Suppressor macrophage (primary cell): Measurements from ENCODE around the gene PTGER3.
"Not testable (repeated sequence)": the region's sequence is repeated elsewhere in the genome, so short reads cannot be mapped to it uniquely, and the experiment has no call there.

ENCODE experiments used
- DNase-seq, 4 experiments: peaks; one replicate each; pipeline ENCODE4 v3.0.0-alpha.2; 2020 to 2022

Gene PTGER3

GRCh38 chr1:71002709-71003475 lies 44.7 kb downstream of the PTGER3 start:
- DNase-seq, result no peak

DNA sequence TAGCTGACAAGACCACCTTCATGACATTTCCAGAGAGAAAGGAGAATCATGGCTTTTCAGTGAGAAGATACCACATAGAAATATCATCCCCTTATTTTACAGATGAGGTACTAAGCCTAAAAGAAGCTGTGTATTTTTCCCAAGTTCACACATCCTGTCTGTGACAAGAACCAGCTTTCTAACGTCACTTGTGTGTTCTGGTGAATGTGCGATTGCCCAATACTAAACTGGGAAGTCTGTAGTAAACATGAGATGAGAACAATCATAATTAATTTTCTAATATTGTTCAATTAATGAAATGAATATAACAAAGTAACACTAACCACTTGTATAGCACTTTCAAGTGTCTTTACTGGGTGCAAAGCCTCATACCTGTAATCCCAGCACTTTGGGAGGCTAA lies 46.0 kb downstream of the PTGER3 start:
- peak in 2 of 4 experiments; percentile 15 to 33 for DNase-seq

DNA sequence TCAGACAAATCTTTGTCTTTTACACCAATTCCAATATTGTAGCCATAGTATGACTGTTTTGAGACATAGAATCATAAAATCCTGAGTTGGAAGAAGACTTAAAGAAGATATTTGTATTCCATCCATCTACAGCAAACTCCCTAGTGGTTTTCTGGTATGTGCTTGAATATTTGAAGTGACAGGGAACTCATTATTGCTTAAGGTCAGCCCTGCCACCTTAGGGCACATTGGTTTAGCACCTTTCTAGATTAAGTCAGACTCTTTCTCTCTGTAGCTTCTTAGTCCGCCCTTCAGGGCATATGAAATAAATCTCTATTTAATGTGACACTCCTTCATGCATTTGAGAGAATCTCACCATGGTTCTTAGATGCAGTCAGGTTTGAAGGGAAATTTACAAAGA lies 49.8 kb downstream of the PTGER3 start:
- DNase-seq, result no peak

- no peak for DNase-seq
Measured at GRCh38 chr1:70994753-70995268, 52.8 kb downstream of the PTGER3 start.

DNA sequence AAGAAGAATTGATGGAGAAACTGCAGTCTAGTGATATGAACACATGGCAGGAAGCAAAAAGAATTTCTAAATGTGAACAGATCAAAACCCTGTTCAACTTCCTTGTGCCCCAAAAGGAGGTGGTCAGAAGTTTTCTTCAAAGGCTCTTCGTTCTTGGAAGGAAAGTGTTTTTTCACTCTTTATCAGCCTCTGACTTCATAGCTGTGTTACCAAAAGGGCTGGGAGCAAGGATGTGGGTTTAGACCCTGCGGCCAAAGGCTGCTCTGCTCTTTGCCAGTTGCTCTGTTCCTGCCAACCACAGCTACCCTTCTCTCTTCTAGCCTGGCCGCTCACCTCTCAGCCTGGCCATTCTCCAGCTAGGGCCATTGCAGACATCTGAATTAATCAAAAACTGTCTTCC lies 53.8 kb downstream of the PTGER3 start:
- no peak for DNase-seq

DNA sequence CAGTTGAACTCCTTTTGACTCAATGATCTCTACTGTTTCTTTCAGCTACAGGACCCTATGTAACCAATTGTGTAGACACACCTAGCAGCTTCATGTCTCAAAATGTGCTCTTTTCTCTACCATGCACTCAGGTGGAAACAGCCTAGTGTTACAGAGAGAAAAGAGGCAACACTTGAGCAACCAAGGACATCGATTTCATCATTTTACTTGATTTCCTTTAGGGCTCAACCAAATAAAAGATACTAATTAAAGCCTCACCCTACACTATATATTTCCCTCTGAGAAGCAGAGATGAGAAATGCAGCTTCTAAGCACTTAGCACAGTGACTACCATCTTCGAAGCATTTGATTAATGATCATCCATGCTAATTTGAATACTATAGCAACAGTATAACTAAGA lies 55.1 kb downstream of the PTGER3 start:
- no peak for DNase-seq

GRCh38 chr1:70990469-70991253 lies 57.0 kb downstream of the PTGER3 start:
- DNase-seq, result no peak

GRCh38 chr1:70987497-70987896 lies 60.1 kb downstream of the PTGER3 start:
- DNase-seq, result no peak

DNA sequence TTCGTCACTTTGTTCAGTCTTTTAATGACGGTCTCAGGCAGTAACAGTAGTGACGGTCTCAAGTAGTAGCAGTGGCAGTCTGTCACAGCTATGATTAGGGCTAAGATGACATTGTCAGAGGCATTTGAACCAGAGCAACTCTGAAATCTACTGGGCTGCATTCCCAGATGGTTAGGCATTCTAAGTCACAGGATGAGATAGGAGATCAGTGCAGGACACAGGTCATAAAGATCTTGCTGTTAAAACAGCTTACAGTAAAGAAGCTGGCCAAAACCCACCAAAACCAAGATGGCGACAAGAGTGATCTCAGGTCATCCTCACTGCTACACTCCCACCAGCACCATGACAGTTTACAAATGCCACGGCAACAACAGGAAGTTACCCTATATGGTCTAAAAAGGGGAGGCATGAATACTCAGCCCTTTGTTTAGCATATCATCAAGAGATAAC lies 61.8 kb downstream of the PTGER3 start:
- not testable (repeated sequence) for DNase-seq

DNA sequence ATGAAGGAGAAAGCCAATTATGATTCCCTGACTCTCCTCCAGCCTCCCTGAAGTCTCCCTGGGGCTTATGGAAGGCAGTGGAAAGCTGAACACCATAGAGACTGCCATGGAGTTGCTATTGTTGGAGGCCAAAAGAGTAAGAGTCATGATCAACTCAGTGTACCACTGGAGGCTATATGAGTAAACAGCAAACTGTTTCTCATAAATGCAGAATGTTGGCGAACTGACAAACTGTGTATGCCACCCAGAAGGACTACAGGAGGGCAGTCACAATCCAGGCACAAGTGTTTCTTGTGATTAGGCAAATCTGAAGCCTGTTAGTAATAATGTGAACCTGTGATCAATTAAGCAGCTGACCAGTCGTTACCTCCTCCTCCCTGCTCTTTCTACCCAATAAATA lies 62.3 kb downstream of the PTGER3 start:
- not testable (repeated sequence) for DNase-seq

DNA sequence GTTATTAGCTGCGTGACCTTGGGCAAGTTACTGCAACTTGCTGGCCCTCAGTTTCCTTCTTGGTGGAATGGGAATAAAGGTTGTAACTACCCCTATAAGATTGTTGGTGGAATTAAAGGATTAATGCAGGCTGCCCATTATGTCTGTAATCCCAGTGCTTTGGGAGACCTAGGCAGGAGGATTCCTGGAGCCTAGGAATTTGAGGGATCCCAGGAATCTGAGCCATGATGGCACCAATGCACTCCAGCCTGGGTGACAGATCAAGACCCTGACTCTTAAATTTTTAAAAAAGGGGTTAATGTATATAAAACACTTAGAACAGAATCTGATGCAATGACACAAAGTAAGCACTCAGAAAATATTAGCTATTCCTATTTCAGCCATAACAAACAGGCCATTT lies 67.3 kb downstream of the PTGER3 start:
- no peak for DNase-seq

DNA sequence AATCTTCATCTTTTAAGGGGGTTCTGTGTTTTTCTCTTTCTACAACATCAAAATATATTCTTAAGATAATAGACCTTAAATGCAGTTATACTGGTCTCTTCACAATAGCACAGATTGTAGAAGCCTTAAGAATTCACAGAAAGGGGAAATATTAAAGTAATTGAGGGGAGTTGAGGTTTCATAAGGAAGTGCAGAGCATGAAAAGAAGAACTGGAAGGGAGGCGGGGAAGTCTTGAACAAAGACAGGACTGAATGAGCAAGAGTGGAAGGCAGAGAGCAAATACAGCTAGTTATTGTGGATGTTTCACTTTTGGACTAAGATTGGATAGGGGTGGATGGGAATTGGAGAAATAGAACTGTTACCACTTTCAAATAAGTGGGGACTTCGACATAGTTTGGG lies 67.7 kb downstream of the PTGER3 start:
- peak; percentile 42 to 82 (median 68) for DNase-seq

DNA sequence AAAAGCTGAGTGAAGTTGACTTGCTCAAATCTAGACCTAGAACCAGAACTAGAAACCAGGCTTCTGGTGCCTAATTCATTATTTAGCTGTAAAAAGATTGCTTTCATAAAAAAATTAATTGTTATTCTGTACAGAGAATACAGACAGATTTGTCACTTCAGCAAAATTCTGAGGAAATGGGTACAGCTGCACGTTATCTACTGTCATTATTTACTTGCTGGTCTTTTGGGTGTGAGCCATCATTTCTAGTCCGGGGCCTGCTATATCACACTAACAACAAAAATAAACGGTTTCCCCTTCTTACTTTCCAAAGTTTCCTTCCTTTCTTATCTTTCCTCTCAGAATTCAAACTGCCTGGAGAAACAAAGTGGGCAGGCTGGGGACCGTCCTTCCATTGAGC lies 68.3 kb downstream of the PTGER3 start:
- DNase-seq, result peak in 2 of 4 experiments; percentile 7 to 27

GRCh38 chr1:70978623-70979022 lies 69.0 kb downstream of the PTGER3 start:
- peak; percentile 53 to 86 (median 74) for DNase-seq

DNA sequence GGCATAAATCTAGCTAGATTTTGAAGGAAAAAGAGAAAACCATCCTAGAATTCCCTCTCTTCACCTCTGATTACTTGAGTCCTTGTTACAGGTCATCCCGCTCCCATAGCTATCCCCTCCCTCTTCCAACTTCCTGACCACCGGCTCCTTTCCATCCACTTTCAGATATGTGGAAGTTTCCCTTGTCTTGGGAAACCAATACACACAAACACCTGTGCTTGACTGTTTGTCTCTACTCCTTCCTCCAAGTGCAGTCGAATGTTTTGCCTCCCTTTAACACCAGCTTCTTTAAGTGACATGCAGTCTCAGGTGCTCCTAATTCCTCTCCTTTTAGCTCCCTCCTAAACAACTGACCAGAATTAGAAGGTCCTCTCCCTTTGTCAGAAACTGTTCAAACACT lies 70.0 kb downstream of the PTGER3 start:
- DNase-seq, result no peak

DNA sequence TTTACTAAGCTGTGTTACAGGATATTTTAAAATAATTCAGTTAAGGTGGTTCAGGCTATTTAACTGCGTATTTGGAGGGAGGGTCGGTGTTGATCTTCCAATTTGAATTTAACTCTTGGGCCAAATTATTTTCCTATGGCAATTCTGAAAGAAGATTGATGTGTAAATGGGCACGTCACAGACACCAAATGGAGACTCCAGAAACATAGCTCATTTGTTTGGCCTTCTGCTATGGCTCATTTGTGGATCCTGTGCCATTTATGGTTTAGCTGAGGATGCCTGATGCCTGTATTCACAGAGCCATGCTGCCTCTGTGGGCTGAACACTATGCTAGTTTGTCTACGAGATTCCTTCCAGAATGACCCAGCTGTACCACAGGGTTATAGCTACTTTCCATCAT lies 70.6 kb downstream of the PTGER3 start:
- no peak for DNase-seq

GRCh38 chr1:70973754-70974153 lies 73.9 kb downstream of the PTGER3 start:
- DNase-seq, result no peak

DNA sequence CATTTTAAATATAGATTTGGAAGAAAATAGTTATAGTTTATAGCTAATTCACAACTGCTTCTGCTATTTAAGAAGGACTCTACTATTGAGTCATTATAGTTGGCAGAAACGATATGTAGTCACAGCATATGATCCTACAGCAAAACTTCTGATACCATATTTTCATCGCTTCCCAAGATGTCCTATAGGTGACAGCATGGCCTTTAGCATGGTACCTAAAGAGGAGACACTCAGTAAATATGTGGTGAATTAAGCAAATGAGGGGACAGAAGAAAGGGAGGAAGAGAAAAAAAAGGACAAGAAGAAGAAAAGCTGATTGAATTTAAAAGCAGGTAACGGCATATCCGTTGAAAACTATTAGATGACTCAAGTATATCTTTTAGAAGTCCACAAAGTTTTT lies 77.2 kb downstream of the PTGER3 start:
- DNase-seq, result no peak

GRCh38 chr1:70966018-70966638 lies 81.5 kb downstream of the PTGER3 start:
- DNase-seq, result peak in 2 of 4 experiments; percentile 29 to 43

DNA sequence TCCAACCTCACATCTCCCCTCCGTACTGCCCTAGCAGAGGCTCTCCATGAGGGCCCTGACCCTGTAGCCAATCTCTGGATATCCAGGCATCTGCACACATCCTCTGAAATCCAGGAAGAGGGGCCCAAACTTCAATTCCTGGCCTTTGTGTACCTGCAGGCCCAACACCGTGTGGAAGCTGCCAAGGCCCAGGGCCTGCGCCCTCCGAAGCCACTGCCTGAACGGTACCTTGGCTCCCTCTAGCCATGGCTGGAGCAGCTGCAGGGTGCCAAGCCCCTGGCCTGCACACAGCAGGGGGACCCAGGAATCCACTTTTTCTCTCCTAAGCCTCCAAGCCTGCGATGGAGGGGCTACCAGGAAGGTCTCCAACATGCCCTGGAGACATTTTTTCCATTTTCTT lies 84.2 kb downstream of the PTGER3 start:
- DNase-seq, result no peak

- no peak for DNase-seq
Measured at GRCh38 chr1:70961374-70961975, 86.1 kb downstream of the PTGER3 start.

- DNase-seq, result peak in 2 of 4 experiments; percentile 20 to 27
Measured at GRCh38 chr1:70948396-70949017, 99.1 kb downstream of the PTGER3 start.
